NOMO-1 treated with DMSO at 0.1 percent for 48 hours (cell line): Measurements from ENCODE around the gene ATP2C1.
"Not testable (repeated sequence)": the region's sequence is repeated elsewhere in the genome, so short reads cannot be mapped to it uniquely, and the experiment has no call there.

Experiments
- DNase-seq: peaks from one replicate; lab custom pipeline; 2025; ENCODE audit not compliant: unreplicated experiment; lab: John Stamatoyannopoulos, UW

Gene ATP2C1, protein sequence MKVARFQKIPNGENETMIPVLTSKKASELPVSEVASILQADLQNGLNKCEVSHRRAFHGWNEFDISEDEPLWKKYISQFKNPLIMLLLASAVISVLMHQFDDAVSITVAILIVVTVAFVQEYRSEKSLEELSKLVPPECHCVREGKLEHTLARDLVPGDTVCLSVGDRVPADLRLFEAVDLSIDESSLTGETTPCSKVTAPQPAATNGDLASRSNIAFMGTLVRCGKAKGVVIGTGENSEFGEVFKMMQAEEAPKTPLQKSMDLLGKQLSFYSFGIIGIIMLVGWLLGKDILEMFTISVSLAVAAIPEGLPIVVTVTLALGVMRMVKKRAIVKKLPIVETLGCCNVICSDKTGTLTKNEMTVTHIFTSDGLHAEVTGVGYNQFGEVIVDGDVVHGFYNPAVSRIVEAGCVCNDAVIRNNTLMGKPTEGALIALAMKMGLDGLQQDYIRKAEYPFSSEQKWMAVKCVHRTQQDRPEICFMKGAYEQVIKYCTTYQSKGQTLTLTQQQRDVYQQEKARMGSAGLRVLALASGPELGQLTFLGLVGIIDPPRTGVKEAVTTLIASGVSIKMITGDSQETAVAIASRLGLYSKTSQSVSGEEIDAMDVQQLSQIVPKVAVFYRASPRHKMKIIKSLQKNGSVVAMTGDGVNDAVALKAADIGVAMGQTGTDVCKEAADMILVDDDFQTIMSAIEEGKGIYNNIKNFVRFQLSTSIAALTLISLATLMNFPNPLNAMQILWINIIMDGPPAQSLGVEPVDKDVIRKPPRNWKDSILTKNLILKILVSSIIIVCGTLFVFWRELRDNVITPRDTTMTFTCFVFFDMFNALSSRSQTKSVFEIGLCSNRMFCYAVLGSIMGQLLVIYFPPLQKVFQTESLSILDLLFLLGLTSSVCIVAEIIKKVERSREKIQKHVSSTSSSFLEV

DNA sequence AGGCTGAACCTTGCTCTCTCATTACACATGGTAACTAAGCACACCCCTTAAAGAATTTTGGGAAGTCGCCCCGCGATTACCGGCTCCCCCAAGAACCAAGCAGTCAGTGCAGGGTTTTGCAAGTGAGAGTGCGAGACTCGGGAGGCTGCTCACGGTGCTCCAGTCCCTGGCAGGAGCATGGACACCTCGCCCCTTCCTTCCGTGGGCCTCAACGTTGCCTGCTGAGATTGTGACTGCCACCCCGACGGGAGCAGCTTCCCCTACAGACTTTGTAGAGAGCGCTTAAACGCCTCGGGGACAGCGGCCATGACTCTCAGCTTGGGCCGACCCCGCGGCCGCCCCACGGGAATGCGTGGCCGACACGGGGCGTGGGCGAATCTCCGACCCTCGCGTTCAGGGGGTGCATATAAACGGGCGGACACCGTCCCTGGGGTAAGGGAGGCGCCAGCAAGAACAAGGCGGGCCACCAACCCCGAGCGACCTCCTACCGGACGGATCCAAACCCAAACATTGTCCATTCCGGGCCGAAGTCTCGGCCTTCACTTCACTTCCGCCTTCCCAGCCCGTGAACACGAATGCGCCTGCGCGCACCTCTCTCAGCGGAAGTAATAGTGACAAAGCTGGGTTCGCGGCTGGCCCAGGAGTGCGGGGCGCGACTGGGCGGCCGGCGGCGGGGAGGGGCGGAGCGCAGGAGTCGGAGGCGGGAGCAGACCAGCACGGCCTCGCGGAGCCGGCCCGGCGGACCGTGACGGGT is at the start of gene ATP2C1:
Gene ATP2C1 (plus strand): TSS at position 709 of the 754 bp plus-strand sequence. CDS start 686 bp downstream, outside the sequence.
- peak; percentile 97 for DNase-seq

DNA sequence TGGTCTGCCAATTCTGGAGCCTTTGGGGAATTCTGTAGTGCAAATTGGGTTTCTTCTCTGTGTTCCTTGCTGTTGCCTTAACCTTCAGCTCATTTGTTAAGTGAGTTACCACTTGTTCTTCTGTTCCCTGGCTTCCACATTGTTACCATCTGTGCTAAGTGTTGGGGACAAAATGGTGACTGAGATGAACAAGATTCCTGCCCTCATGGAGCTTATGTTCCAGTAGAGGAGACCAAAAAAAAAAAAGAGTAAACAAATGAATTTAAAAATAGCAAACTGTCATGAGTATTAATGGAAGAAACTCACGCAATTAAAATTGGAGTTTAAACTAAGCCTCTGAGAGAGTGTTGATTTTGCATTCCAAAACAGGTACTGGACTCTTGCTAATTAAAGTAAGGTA is 49.4 kb upstream of the ATP2C1 start:
- no peak for DNase-seq

GRCh38 chr3:130846181-130846580 is 47.7 kb upstream of the ATP2C1 start:
- no peak for DNase-seq

GRCh38 chr3:130849091-130849552 is 44.8 kb upstream of the ATP2C1 start:
- peak; percentile 57 for DNase-seq

DNA sequence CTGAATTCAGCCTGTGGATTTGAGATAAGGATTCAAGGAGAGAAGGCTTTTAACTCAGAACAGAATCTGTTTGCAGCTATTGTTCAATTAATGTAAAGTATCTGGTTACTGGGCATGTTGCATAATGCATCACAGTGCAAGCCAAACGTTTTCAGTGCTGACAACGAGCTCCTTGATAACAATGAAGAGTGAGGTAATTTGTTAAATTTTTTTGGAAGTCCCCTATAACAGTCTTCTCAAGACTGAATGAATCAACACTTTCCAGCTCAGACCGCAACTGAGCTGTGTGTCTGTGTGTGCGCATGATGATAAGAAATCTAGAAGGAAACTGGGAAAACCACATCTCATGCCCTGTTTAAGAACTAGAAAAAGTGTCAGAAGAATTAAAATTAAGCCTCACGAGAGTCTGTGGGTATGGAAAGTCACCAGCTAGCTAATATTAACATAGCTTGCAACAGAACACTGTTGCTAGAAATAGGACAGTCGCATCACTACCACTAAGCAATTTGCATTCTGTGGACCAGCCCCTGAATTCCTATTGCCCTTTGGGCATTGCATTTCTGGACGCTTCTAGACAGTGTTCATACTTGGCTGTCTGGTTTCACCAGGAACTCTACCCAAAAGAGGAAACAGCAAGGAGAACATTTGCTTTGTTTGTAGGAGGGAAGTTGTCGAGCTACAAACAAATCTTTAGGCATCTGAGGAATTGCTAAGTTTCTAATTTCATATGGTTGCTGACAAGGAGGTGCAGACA is 43.7 kb upstream of the ATP2C1 start:
- peak; percentile 94 for DNase-seq

DNA sequence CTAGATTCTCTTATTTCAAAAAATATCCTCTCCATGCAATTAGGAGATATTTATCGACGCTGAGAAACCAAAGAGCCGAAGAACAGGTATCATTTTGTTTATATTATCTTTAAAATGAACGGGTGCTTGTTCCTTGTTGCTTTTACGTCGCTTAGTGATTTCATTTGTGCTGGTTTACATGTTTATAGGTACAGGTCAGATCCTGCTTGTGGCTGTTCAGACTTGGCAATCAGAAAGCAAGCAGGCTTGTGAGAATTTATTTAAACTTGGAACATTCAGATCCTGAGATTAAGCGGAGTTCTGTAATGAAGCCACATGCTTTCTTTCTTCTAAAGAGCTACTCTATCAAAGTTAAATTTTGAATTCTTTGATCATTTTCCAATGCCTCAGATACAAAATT is 43.0 kb upstream of the ATP2C1 start:
- DNase-seq: no peak

DNA sequence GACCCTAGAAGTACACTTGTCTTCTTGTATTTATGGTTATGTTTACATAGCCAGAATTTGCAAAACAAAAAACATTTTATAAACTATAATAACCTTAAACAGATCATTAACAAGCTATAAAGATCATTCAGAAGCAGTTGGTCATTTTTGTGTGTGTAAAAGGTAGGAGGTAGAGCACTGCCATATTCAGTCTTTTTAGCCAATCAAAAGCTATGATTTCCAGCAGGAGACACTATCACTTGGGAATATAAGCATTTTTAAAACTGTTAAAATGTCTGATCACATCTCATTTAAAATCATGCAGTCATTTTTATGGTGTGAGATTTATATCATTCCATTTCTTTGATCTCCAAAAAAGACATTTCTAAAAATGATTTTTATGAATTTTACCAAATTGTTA is 42.6 kb upstream of the ATP2C1 start:
- DNase-seq: no peak

- no peak for DNase-seq
These were observed 40.3 kb upstream of the ATP2C1 start for GRCh38 chr3:130853581-130853980.

DNA sequence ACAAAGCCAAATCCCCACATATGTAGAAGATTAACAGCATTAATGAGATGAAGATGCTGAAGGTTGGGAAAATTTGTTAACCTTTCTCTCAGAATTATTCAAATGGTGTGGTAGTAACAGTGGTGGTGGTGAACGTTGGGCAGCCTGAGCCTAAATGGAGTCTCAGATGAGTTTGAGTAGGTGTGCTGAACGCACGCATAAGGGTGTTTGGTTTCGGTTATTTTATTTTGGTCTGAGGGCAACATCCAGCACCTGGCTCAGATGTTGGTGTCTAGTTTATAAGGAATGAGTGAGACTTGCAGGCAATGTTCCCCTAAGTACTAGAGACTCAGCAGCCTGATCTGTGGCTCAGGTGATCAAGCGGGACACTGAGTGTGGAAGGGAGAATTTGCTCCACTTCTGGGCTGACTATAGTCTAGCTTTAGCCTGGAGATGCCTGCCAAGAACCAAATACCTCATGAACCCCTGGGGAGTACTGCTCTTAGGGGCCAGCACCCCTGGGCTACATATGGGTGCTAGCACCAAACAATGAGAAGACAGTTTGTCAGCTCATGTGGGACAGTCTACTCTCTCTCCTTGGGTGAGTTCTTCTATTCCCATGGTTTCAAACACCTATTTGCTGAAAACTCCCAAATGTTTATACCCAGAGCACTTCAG is 39.5 kb upstream of the ATP2C1 start:
- no peak for DNase-seq

DNA sequence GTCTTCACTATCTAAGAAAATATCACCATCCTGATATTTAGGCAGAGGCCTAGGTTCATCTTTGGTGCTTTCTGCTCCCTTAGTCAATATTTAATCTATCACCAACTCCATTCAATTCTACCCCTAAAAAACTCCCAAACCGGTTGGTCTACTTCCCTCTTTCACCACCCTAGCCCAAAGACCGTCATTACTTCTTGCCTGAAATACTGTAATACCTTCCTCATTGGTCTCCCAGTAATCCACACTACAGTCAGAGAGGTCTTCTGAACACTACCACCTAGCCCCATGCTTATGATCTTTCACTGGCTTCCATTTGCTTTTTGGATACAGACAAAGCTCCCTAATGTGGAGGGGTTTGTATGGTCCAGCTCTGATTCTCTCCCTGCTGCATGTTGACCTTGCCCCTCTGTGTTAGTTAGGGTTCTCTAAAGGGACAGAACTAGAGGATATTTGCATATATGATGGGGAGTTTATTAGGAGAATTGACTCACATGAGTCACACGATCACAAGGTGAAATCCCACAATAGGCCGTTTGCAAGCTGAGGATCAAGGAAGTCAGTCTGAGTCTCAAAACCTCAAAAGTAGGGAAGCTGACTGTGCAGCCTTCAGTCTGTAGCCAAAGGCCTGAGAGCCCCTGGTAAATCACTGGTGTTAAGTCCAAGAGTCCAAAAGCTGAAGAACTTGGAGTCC is 36.4 kb upstream of the ATP2C1 start:
- peak; percentile 32 for DNase-seq

DNA sequence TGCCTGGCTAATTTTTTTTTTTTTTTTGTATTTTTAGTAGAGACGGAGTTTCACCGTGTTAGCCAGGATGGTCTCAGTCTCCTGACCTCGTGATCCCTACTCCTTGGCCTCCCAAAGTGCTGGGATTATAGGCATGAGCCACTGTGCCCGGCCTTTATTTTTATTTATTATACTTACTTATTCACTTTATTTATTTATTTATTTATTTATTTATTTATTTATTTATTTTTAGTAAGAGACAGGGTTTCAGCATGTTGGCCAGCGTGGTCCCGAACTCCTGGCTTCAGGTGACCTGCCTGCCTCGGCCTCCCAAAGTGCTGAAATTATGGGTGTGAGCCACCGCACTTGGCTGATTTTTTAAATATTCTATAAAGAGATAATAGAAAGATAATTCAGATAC is 31.8 kb upstream of the ATP2C1 start:
- not testable (repeated sequence) for DNase-seq

DNA sequence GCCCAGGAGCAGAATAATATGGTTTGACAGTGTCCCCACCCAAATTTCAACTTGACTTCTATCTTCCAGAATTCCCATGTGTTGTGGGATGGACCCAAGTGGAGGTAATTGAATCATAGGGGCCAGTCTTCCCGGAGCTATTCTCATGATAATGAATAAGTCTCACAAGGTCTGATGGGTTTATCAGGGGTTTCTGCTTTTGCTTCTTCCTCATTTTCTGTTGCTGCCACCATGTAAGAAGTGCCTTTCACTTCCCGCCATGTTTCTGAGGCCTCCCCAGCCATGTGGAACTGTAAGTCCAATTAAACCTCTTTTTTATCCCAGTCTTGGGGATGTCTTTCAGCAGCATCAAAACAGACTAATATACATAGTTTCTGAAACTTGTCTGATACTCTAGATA is 28.4 kb upstream of the ATP2C1 start:
- no peak for DNase-seq

DNA sequence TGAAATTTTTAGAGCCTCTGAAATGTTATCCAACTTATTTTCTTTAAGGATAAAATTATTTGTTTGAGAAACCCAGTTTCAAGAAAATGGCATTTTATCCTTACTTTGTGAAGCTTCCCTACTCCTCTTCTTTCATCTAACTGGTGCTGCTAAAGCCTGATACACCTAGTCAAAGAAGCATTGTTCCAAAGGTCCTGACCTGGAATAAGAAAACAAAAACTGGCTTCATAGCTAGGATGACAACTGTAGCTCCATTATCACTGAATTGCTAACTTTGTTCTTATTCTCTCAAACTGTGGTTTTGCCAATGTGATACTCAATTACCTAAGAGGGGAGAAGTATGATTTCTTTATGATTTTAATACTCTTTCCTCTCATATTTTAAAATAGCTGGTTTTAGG is 27.6 kb upstream of the ATP2C1 start:
- DNase-seq: no peak

- no peak for DNase-seq
These were observed 23.5 kb upstream of the ATP2C1 start for GRCh38 chr3:130870423-130870822.

DNA sequence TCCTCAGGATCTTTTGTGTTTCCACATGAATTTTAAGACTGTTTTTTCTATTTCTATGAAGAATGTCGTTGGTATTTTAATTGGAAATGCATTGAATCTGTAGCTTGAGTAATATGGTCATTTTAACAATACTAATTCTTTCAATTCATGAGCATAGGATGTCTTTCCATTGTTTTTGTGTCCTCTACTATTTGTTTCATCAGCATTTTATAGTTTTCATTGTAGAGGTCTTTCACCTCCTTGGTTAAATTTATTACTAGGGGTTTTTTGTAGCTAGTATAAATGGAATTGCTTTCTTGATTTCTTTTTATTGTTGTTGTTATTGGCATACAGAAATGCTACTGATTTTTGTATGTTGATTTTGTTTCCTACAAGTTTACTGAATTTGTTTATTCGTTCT is 17.3 kb upstream of the ATP2C1 start:
- no peak for DNase-seq

- no peak for DNase-seq
These were observed 15.4 kb upstream of the ATP2C1 start for GRCh38 chr3:130878464-130878863.

DNA sequence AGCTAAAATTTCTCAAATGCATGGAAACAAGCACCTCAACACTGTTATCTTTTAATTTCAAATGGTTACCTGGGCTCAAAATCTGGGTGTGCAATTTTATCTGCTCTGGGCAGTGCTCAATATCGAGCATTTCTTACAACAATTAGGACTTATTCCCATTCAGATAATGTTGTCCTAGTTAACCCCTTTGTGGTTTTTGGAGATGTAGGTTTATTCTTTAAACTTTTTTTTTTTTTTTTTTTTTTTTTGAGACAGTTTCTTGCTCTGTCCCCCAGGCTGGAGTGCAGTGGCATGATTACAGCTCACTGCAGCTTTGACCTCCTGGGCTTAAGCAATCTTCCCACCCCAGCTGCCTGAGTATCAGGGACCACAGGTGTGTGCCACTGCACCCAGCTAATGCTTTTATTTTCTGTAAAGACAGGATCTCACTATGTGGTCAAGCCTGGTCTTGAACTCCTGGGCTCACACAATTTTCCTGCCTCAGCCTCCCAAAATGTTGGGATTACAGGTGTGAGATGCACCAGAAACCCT is 4.4 kb upstream of the ATP2C1 start:
- DNase-seq: no peak

GRCh38 chr3:130892759-130893375 is 1.0 kb upstream of the ATP2C1 start:
- peak; percentile 91 for DNase-seq
